ENCODE measurements around the gene MAD1L1. TPM values are rescaled to one million over a fixed set of nuclear protein-coding genes. Genes with fewer than 3 reads are reported as not detected.
"Not testable (repeated sequence)": the region's sequence is repeated elsewhere in the genome, so short reads cannot be mapped to it uniquely, and the experiment has no call there.

MAD1L1 gene
- total RNA-seq (2014; rRNA removed; shearing (Covaris generic)) = 77.8 and 163 TPM in 2 replicates

DNA sequence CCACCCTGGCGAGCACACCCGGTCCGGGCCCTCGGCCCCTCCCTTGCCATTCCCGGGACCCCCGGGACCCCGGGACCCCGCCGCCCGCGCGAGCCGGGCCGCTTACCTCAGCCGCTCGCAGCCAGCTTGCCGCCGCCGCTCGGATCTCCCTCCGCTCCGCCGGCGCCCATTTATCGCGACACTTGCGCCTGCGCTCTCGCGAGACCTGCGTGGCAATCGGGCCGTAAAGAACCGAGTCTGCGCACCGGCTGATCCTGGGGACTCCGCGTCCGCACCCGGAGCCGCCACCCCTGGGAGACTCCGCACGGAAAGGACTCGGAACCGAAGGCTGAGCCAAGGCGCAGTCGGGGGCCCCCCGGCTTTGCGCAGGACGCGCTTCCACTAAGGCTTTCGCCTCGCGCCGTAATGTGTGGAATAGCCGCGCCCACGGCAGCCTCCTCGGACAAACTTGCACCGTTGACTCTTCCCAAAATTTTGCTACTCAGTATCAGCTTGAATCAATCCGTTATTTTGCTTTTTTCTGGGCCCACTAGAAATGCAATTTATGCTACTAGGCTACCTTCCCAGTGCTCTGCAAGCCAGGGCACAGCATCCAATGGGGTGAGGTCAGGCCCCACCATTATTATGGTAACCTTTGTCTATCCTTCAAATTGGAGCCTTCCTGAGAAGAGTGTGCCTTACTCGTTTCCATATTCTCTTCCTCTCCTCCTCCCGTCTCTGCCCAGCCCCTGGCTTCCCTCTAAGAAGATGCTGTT lies at the start of gene MAD1L1:
MAD1L1 (minus strand) TSS at position 180 of the 755 bp plus-strand sequence. CDS start 2,812 bp downstream, outside the sequence.
- in situ Hi-C loops (cut with HindIII; ENCODE audit: low sequenced_read_pairs) = no loop called here
- peak; percentile 89 for DNase-seq (ENCODE audit: low spot score)

DNA sequence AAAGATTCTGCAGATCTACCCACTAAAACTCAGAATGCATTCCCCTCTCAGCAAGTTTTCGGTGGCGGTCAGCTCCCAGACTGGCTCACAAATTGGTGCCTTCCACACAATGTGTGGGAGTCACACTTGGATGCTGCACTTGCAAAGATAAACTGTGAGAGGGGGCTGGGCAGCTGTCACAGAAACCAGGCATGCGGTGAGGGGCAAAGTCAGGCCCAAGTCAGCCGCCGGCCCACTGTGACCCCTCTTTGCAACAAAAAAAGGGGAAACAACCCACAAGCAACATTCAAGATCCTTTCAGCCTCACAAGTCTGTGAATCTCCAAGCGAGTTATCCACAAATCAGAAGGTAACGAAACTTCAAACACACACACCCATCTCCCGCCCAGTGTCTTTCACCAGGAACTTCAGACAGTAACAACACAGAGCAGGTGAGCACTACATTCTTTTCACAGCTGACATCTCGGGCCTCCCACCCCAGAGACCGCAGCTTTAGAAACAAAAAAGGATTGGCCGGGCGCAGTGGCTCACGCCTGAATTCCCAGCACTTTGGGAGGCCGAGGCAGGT lies 49.5 kb upstream of the MAD1L1 start:
- DNase-seq (ENCODE audit: low spot score) = no peak
- in situ Hi-C loops (cut with HindIII; ENCODE audit: low sequenced_read_pairs) = no loop called here

DNA sequence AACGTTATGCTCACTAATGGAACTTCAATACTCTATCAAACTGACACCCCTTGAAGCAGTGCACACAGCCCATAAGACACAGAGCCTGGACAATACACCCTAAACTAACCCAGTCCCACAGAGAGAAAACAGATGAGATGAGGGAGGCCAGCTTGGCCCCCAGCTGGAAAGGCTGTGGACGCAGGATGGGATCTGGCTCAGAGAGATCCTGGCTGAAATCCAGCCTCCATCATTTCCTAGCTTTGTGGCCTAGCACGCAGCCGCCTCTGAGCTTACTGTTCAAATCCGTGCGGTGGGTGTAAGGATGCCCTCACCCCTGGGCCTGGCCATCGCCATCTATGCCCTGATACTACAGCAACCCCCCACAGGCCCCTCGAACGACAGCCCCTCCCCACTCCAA lies 48.8 kb upstream of the MAD1L1 start:
- DNase-seq (ENCODE audit: low spot score) = peak; percentile 91

DNA sequence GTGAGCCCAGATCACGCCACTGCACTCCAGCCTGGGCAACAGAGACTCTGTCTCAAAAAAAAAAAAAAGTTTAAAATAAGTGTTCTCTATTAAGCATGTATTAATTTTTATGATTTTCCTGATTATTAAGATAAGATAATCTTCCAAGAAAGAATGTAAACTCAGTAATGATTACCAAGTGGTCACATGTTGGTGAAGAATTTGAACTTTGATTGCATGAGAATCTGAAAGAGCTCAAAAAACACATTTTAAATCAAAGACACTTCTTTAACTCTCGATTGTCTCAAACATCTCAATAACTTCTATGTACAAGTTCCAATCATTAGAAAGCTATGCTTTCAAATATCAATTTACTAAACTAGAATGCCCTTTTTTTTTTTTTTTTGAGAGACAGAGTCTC lies 47.7 kb upstream of the MAD1L1 start:
- in situ Hi-C loops (cut with HindIII; ENCODE audit: low sequenced_read_pairs) = no loop called here
- no peak for DNase-seq (ENCODE audit: low spot score)

More for the DNA sequence above, 48.8 kb upstream of the MAD1L1 start:
- in situ Hi-C loops (cut with HindIII; ENCODE audit: low sequenced_read_pairs) = no loop called here

DNA sequence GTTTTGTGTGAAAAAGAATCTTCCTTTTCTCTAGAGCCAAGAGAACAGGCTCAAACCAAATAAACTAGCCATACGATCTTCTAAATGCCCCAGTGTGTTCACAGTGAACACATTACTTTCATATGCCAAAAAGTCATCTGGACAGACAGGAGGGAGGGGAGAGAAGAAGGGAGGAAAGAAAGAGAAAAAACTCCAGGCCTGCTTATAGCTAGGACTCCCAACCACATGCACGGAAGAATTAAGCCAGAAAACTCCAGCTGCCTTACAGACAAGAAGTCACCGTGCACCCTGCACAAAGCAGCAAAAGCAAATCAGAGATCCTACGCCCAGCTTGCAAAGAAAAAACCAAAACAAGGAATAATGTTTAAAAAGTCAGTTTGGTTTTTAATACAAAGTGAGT lies 47.2 kb upstream of the MAD1L1 start:
- DNase-seq (ENCODE audit: low spot score) = peak; percentile 47
- in situ Hi-C loops (cut with HindIII; ENCODE audit: low sequenced_read_pairs) = no loop called here

DNA sequence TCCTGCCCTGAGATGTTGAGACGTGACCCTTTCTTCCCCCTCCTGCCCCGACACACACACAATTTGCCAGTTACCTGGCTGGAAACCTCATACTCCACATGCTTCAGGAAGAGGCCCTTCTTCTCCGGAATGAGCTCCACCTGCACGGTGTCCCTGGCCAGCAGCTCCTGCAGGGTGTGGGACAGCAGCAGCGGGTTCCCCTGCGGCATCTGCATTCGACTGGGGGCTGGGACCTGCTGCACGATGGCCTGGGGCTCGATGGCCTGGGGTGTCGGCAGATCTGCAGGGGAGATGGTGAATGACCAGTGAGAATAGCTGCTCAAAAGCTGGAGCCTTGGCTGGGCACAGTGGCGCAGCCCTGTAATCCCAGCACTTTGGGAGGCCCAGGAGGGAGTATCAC lies 45.3 kb upstream of the MAD1L1 start:
- DNase-seq (ENCODE audit: low spot score) = no peak
- in situ Hi-C loops (cut with HindIII; ENCODE audit: low sequenced_read_pairs) = no loop called here

DNA sequence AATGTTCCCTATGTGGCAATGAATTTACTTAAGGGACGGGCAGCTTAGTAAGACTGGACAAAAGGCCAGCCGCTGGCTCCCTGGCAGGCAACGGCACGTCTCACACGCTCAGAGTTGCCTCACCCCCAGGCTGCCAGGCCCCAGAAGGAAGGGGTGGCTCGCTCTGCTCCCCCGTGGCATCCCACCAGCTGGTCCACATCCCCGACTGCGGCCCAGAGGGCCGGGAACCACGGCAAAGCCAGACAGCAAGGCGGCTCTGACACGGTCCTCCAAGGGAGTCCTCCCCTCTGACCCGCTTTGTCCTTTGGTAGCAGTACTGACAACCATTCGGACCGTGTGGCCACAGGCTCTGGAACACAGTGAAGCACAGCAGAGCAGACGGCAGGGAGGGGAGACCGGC lies 43.4 kb upstream of the MAD1L1 start:
- no peak for DNase-seq (ENCODE audit: low spot score)
- in situ Hi-C loops (cut with HindIII; ENCODE audit: low sequenced_read_pairs) = no loop called here

DNA sequence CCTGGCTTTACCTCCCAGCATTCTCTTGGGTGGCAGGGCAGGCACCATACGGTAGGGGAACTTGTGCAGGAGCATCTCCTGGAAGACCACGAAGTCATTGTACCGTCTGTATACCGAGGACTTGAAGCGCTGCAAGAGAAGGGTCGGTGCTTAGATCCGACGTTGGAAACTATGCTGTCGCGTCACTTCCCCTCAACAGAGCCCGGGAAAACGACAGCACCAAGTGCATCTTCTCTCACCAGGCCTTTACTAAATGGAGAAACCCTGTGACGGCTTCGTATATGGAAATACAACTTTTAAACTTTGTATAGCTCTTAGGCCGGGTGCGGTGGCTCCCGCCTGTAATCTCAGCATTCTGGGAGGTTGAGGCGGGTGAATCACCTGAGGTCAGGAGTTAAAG lies 42.4 kb upstream of the MAD1L1 start:
- in situ Hi-C loops (cut with HindIII; ENCODE audit: low sequenced_read_pairs) = no loop called here
- no peak for DNase-seq (ENCODE audit: low spot score)

DNA sequence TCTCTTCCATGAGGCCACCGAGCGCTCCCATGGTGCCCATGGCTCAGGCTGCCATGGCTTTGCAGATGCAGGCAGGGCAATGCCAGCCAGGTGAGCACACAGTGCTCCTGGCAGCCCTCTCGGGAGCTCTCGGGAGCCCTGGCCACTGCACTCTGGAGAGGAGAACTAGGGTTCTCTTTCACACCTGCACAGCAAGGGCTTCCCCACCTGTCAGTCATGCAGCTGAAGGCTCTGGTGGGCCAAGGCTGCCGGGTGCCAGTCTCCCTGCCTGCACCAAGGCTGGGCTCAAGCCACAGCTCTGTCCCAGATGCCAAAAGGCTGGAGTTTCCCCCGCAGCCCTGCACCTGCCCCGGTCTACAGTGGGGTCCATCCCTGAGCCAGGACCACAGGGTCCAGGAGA lies 41.9 kb upstream of the MAD1L1 start:
- in situ Hi-C loops (cut with HindIII; ENCODE audit: low sequenced_read_pairs) = no loop called here

DNA sequence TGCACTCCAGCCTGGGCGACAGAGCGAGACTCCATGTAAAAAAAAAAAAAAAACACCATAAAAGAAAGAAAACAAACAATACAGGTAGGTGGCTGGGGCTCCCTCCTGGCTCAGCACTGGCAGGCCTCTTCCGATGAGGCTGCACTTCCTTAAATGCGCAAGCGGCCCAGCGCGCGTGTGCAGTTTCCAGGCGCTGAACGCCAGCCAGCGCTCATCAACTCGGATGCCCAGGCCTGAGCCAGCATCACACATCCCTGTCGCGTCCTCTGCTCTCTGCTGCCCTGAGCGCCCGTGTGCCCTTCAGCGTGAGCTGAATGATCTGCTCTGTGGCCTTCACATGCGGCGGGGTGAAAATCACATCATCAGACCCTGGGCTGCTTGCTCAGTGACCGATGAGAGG lies 41.1 kb upstream of the MAD1L1 start:
- peak; percentile 79 for DNase-seq (ENCODE audit: low spot score)
- in situ Hi-C loops (cut with HindIII; ENCODE audit: low sequenced_read_pairs) = no loop called here

More for the DNA sequence above, 41.9 kb upstream of the MAD1L1 start:
- no peak for DNase-seq (ENCODE audit: low spot score)

DNA sequence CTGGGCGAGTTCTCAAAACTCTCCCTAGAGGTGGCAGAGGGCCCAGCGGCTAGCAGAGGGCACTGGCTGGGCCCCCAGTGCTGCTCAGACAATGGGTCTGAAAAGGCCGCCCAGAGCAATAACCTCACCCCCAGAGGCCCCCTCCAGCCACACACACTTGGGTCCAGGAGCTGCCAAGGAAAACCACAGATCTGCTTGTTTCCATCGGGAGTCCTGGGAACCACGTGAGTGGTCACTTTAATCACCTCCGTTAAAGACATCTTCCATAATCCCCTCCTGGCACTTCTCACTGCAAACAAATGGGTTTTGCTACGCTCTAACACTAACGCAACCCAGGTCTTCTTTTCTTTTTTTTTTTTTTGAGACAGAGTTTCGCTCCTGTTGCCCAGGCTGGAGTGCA lies 39.3 kb upstream of the MAD1L1 start:
- in situ Hi-C loops (cut with HindIII; ENCODE audit: low sequenced_read_pairs) = no loop called here
- no peak for DNase-seq (ENCODE audit: low spot score)

DNA sequence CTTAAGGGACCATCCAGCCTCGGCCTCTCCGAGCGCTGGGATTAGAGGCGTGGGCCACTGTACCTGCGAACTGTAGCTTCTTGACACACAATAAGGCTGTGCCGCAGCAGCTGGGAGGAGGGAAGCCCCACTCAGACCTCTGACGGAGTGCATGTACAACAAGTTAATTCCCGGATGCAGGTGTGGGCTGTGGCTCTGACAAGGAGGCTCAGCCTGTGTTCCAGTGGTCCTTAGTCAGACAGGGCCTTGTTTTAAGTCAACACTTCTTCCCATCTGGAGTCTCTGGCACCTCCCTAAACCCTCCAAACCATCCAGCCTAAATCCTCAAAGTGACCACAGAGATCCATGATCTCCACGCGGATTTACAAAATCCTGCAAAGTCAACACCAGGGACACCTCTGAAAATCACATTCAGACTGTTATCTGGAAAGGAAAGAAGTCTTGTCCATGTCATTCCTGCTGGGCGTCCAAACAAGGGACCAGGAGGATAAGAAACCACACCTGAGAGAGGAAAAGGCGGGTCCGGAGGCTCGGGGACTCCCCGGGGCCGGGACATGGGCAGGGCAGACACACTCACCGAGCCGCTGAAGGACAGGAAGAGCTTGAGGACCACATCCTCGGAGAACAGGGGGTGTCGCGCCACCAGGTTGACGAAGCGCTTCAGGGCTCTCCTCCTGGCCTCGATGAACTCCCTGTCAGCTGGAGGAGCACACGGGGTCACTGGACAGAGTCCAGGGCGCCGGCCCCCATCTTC lies 38.7 kb upstream of the MAD1L1 start:
- in situ Hi-C loops (cut with HindIII; ENCODE audit: low sequenced_read_pairs) = no loop called here
- no peak for DNase-seq (ENCODE audit: low spot score)

DNA sequence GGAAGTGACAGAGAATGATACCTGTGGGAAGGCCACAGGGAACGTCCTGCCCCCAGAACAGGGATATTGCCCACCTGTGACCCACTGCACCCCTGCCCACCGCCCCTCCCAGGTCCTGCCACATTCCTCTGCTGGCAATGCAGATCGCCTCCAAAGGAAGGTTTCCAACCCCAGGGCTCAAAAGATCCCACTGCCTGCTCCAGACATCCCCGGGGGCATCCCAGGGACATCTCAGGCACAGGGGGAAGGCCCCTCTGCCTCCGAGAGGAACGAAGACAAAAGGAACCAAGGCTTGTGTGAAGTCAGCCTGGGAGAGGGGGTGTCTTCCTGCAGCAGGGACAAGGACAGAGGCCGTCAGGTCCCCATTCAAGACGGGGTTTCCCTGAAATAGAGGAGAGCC lies 37.8 kb upstream of the MAD1L1 start:
- in situ Hi-C loops (cut with HindIII; ENCODE audit: low sequenced_read_pairs) = no loop called here
- no peak for DNase-seq (ENCODE audit: low spot score)

DNA sequence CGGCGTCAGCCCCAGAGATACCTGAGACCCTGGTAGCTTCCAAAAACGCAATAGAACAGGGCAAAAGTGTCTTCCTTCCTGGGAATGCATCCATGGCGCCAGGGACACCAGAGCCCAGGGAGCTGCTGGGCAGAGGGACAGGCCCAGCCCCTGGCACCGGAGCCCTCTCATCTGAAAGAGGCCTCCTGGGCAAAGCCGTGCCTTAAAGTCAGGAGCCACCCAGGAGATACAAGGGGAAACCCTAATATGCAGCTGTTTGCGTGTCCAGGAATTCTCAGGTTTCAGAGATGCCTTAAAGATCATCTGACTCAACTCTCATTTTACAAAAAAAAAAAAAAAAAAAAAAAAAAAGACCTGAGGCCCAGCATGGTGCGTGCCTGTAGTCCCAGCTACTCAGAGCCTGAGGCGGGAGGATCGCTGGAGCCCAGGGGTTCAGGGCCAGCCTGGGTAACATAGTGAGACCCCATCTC lies 37.3 kb upstream of the MAD1L1 start:
- in situ Hi-C loops (cut with HindIII; ENCODE audit: low sequenced_read_pairs) = no loop called here
- no peak for DNase-seq (ENCODE audit: low spot score)

DNA sequence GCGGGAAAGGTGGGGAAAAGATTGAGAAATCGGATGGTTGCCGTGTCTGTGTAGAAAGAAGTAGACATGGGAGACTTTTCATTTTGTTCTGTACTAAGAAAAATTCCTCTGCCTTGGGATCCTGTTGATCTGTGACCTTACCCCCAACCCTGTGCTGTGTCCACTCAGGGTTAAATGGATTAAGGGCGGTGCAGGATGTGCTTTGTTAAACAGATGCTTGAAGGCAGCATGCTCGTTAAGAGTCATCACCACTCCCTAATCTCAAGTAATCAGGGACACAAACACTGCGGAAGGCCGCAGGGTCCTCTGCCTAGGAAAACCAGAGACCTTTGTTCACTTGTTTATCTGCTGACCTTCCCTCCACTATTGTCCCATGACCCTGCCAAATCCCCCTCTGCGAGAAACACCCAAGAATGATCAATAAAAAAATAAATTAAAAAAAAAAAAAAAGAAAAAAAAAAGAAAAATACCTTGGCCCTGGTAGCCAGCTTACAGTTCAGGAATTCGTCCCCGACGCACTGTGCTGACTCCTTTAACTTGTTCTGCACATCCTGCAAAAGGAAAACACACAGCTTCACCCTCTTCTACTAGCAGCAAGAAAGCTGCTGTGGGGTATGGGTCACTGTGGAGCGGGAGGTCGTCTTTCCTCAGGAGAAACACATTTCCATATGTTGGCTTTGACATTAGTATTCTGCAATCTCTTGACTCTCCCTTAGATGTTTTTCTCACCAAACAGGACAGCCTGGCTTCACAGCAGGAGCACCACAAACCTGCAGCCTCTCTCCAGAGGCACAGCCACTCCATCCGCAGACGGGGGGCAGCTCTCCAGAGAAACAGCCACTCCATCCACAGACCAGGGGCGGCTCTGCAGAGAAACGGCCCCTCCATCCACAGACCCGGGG lies 36.6 kb upstream of the MAD1L1 start:
- in situ Hi-C loops (cut with HindIII; ENCODE audit: low sequenced_read_pairs) = not testable (repeated sequence)
- peak; percentile 79 for DNase-seq (ENCODE audit: low spot score)

DNA sequence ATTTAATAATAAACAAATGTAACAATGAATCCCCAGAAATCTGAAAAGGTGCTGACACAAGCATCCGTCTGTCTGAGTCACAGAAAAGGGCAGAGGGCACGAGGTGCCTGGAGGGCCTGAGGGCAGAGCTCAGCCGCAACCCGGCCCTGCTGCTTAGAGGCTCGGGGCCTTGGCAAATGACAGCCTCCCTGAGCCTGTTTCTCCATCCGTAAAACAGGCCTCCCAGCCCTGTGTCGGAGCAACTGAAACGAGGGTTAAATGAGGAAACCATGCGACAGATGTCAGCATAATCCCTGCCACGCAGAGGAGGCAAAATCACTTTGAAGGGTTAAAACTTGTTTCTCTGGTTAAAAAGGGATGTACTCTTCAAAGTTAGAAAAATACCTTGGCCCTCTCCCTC lies 34.2 kb upstream of the MAD1L1 start:
- DNase-seq (ENCODE audit: low spot score) = no peak
- in situ Hi-C loops (cut with HindIII; ENCODE audit: low sequenced_read_pairs) = no loop called here

DNA sequence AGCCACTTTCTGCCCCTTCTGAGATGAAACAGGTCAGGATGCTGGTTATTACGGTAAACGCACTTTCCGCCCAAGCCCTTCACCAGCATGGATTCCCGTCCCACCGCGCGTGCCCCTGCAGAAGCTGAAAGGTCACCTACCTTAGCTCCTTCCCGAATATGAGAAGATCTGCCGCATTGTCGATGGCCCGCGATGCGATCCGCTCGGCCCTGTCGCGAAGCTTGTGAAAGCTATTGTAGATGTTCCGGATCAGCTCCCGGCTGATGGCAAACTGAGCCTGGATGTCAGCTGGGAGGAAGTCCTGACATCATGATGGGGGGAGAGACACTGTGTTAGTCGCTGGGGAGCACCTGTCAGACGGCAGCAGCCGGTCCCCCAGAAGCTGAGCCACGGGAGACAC lies 31.4 kb upstream of the MAD1L1 start:
- no peak for DNase-seq (ENCODE audit: low spot score)
- in situ Hi-C loops (cut with HindIII; ENCODE audit: low sequenced_read_pairs) = no loop called here

DNA sequence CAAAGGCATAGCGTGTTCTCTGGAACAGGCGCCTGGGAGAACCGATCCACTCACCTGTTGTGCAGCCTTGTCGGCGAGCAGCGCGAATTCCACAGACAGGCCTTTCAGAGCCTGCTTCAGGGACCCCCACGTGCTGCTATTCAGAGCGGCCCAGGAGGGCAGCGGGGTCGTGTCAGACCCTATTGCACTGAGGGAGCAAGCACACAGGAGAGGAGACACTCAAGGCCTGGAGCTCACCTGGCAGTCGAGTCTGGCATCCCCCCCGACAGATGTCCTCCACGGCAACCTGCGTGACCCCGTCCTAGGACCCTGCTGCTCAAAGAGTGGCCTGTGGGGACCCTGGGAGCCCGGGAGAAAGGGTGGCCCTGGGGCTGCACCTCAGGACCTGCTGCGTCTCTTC lies 30.4 kb upstream of the MAD1L1 start:
- in situ Hi-C loops (cut with HindIII; ENCODE audit: low sequenced_read_pairs) = no loop called here
- no peak for DNase-seq (ENCODE audit: low spot score)

DNA sequence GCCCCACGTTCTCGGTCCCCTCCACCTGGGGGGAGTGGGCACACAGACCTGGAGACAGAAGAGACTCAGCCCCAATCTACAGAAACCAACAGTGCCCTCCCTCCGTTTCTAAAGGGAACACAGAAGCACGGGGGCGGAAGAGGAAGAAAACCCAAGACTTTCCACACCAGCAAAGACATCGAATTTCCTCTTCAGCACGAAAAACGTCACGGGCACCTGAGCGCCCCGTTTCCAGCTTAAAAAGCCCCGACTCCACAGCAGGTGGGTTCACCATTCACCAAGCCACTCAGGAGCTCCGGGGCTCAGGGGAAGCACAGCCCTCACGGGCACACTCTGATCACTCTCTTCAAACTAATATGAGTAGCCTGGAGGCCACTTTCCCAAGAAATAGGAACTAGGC lies 28.9 kb upstream of the MAD1L1 start:
- in situ Hi-C loops (cut with HindIII; ENCODE audit: low sequenced_read_pairs) = no loop called here

More for the DNA sequence above, 28.9 kb upstream of the MAD1L1 start:
- DNase-seq (ENCODE audit: low spot score) = no peak

All from G401 (cell line).